Thoracic aorta (tissue), 2 donors: Measurements from ENCODE around the gene INSC. TPM values are rescaled to one million over a fixed set of nuclear protein-coding genes. Genes with fewer than 3 reads are reported as not detected.

Experiments used
- ATAC-seq: fragments of 150-250 bp; one replicate; pipeline ENCODE4 v1.8.0; 2017; ENCODE audit warnings: low read depth; ENCODE audit not compliant: insufficient number of reproducible peaks, low FRiP score
- DNase-seq: peaks from one replicate; pipeline ENCODE4 v3.0.0-alpha.2; 2020; ENCODE audit warnings: low spot score
- H3K27ac ChIP-seq, 2 donors: fragments of 200-600 bp; sonication (generic); 1 replicate in 1 of 2; 2 replicates in 1 of 2; pipeline ENCODE4 v1.5.1; 2016; ENCODE audit warnings: mild to moderate bottlenecking in 2 of 2, moderate library complexity in 2 of 2
- H3K27me3 ChIP-seq: fragments of 200-600 bp; sonication (generic); replicated peaks from 2 replicates; pipeline ENCODE4 v1.6.0; 2016; ENCODE audit warnings: mild to moderate bottlenecking; ENCODE audit not compliant: insufficient read depth
- H3K36me3 ChIP-seq: fragments of 200-600 bp; sonication (generic); one replicate; pipeline ENCODE4 v1.5.1; 2016
- H3K4me1 ChIP-seq, 2 donors: fragments of 200-600 bp; sonication (generic); 1 replicate in 1 of 2; 2 replicates in 1 of 2; pipeline versions ENCODE4 v1.5.1 to v1.6.0; 2016; ENCODE audit warnings: low read depth in 2 of 2, mild to moderate bottlenecking in 1 of 2; ENCODE audit not compliant: control insufficient read depth in 1 of 2
- H3K4me3 ChIP-seq: fragments of 200-600 bp; sonication (generic); 2 replicates; pipeline ENCODE4 v1.5.1; 2016; ENCODE audit warnings: mild to moderate bottlenecking
- H3K9me3 ChIP-seq: fragments of 200-600 bp; sonication (generic); 2 replicates; pipeline ENCODE4 v1.5.1; 2016
- total RNA-seq, 2 donors: library from RNA; depleted of rRNA; stranded (reverse); fragments of >200 nt; gene quantifications; one replicate each; pipeline versions ENCODE4 v1.1.0 to v1.2.3, GENCODE V29; 2016
- TF ChIP-seq, protein P1 (sequence below): fragments of 200-600 bp; sonication (generic); IDR thresholded peaks from one replicate; pipeline ENCODE4 v1.5.1; 2019; ENCODE audit warnings: antibody characterized with exemption

INSC gene
- total RNA-seq, 2 donors from 2014 or later, result 0.35 TPM; not detected in 1

DNA sequence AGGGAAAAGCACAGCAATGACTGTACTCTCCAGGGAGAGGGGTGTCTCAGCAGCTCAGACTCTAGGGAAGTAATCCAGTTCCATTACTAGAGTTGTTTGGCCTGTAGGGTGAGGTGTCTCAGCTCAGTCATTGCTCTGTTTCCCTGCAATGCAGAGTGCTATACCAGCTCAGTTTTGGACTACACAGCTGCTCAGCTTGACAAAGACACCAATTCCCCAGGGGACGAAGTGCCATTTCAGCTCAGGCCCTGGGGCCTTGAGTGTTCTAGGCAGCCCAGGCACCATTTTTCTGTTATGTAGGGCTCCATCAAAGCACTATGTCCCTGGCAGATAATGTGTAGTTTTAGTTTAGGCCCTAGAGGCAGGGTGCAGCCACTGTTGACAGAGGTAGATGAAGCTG, 23.1 kb upstream of the INSC start:
- DNase-seq (no peak), ATAC-seq (no peak)
- Histone ChIP-seq H3K4me3 (no peak overlapping the region), H3K27me3 (no peaks in the 10 kb centered on the region), H3K9me3 (no peaks in the 10 kb centered on the region), H3K36me3 (no peaks in the 10 kb centered on the region), H3K27ac (no peak overlapping the region), H3K4me1 (no peaks in the 10 kb centered on the region)
- TF ChIP-seq, protein P1, sequence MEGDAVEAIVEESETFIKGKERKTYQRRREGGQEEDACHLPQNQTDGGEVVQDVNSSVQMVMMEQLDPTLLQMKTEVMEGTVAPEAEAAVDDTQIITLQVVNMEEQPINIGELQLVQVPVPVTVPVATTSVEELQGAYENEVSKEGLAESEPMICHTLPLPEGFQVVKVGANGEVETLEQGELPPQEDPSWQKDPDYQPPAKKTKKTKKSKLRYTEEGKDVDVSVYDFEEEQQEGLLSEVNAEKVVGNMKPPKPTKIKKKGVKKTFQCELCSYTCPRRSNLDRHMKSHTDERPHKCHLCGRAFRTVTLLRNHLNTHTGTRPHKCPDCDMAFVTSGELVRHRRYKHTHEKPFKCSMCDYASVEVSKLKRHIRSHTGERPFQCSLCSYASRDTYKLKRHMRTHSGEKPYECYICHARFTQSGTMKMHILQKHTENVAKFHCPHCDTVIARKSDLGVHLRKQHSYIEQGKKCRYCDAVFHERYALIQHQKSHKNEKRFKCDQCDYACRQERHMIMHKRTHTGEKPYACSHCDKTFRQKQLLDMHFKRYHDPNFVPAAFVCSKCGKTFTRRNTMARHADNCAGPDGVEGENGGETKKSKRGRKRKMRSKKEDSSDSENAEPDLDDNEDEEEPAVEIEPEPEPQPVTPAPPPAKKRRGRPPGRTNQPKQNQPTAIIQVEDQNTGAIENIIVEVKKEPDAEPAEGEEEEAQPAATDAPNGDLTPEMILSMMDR, result no peak

DNA sequence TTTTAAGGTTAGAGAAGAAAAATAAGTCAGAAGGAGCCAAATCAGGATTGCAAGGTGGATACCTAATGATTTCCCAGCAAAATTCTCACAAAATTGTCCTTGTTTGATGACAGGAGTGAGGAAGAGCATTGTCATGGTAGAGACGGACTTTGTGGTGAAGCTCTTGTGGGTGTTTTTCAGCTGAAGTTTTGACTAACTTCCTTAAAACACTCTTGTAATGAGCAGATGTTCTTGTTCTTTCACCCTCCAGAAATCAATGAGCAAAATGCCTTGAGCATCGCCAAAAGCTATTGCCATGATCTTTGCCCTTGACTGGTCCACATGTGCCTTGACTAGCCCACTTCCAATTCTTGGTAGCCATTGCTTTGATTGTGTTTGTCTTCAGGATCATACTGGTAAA, 21.3 kb upstream of the INSC start:
- TF ChIP-seq, protein P1, result no peak
- no peaks in the 10 kb centered on the region for H3K27me3 ChIP-seq
- H3K4me3 ChIP-seq, result no peak overlapping the region
- no peaks in the 10 kb centered on the region for H3K4me1 ChIP-seq
- no peaks in the 10 kb centered on the region for H3K9me3 ChIP-seq
- no peak for ATAC-seq
- no peaks in the 10 kb centered on the region for H3K36me3 ChIP-seq
- no peak for DNase-seq
- no peak overlapping the region for H3K27ac ChIP-seq

DNA sequence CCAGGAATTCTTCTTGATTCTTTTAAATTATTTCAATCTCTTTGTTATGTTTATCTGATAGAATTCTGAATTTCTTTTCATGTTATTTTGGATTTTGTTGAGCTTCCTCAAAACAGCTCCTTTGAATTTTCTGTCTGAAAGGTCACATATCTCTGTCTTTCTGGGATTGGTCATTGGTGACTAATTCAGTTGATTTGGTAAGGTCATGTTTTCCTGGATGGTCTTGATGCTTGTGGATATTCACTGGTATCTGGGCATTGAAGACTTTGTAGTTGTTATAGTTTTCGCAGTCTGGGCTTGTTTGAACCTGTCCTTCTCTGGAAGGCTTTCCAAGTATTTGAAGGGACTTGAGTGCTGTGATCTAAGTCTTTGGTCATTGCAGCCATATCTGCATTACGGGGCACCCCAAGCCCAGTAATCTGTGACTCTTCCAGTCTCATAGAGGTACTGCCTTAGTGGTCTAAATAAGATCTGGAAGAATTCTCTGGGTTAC, 18.9 kb upstream of the INSC start:
- Histone ChIP-seq H3K36me3 (no peaks in the 10 kb centered on the region), H3K27ac (no peak overlapping the region), H3K9me3 (no peaks in the 10 kb centered on the region), H3K4me3 (no peak overlapping the region), H3K27me3 (no peaks in the 10 kb centered on the region), H3K4me1 (no peaks in the 10 kb centered on the region)
- ATAC-seq, result no peak
- DNase-seq, result no peak
- TF ChIP-seq, protein P1, result no peak

DNA sequence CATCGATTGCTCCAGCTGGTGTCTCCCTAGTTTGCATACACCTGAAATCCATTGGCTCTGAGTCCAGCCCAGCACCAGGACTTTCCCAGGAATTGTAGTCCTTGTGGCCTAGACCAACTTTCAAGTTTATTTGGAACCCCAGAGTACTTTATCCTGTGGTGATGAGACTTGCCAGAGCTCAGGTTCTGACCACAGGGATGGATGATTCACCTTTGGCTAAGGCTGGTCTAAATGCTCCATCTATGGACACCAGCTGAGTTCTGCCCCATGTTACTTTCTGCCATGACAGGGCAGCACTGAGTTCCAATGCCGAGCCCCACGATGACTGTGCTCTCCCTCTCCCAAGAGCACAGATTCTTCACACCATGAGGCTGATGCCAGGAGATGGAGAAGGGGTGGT, 17.3 kb upstream of the INSC start:
- DNase-seq (no peak), ATAC-seq (no peak)
- Histone ChIP-seq H3K9me3 (no peaks in the 10 kb centered on the region), H3K27ac (no peak overlapping the region), H3K4me3 (no peak overlapping the region), H3K4me1 (no peaks in the 10 kb centered on the region), H3K36me3 (no peaks in the 10 kb centered on the region), H3K27me3 (no peaks in the 10 kb centered on the region)
- TF ChIP-seq, protein P1, result no peak

DNA sequence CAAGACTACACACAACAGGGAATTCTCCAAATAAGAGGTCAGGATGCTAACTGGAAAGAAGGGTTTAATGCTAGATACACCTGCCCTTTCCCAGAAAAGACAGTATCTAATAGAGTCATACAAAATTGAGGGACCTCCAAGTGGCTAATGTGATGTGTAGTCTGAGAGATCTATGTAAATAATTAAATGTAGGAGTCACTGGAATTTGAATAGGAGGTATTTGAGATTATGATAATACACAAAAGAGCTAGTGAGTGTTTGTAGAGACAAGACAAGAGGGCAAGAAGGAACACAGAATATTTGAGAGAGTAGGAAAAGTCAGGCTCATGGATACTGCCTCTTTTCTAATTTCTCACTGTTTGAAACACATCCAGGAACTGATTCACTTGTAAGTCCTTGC, 15.5 kb upstream of the INSC start:
- H3K9me3 ChIP-seq, result no peaks in the 10 kb centered on the region
- TF ChIP-seq, protein P1, result no peak
- no peaks in the 10 kb centered on the region for H3K36me3 ChIP-seq
- DNase-seq (no peak), ATAC-seq (no peak)
- H3K4me3 ChIP-seq, result no peak overlapping the region
- H3K27ac ChIP-seq, result no peak overlapping the region
- H3K27me3 ChIP-seq, result no peaks in the 10 kb centered on the region
- H3K4me1 ChIP-seq, result no peaks in the 10 kb centered on the region
